SU-DHL-6 (cell line): ENCODE data around the gene TADA2B.

Experiments
- H2AFZ ChIP-seq: fragments of 200-600 bp; sonication (generic); 2 replicates; pipeline ENCODE4 v1.6.1; 2014; ENCODE audit warnings: low read depth, mild to moderate bottlenecking, moderate library complexity, mixed read lengths, antibody characterized with exemption, low read length; ENCODE audit not compliant: severe bottlenecking
- H3F3A ChIP-seq: fragments of 200-600 bp; shearing (Covaris generic); 2 replicates; pipeline ENCODE4 v1.6.0; 2016; ENCODE audit warnings: antibody characterized with exemption, mild to moderate bottlenecking; ENCODE audit not compliant: insufficient read depth
- H3K27ac ChIP-seq: fragments of 200-600 bp; sonication (generic); 2 replicates; pipeline ENCODE4 v1.5.1; 2016; ENCODE audit warnings: low read depth, mild to moderate bottlenecking, low read length, moderate library complexity, mixed read lengths
- H3K27me3 ChIP-seq: fragments of 200-600 bp; sonication (generic), shearing (Covaris generic); 2 replicates; pipeline ENCODE4 v1.6.0; 2014; ENCODE audit warnings: mild to moderate bottlenecking, low read length
- H3K36me3 ChIP-seq: fragments of 200-600 bp; sonication (generic); 2 replicates; pipeline ENCODE4 v1.6.1; 2014; ENCODE audit warnings: mild to moderate bottlenecking, low read length, mixed read lengths
- H3K4me2 ChIP-seq: fragments of 300-600, 200-600 bp; shearing (Covaris generic), sonication (generic); 2 replicates; pipeline ENCODE4 v1.6.0; 2014; ENCODE audit warnings: low read length, low read depth, mild to moderate bottlenecking; ENCODE audit not compliant: poor library complexity, severe bottlenecking
- H3K4me3 ChIP-seq: fragments of 200-600 bp; sonication (generic); 2 replicates; pipeline ENCODE4 v1.5.1; 2014; ENCODE audit warnings: antibody characterized with exemption, low read length, mild to moderate bottlenecking, mixed read lengths; ENCODE audit not compliant: insufficient read depth, poor library complexity, severe bottlenecking
- H3K79me2 ChIP-seq: fragments of 200-600 bp; sonication (generic); 2 replicates; pipeline ENCODE4 v1.6.1; 2014; ENCODE audit warnings: mild to moderate bottlenecking, low read length, moderate library complexity; ENCODE audit not compliant: insufficient read depth
- H3K9ac ChIP-seq: fragments of 200-600 bp; sonication (generic); 2 replicates; pipeline ENCODE4 v1.7.0; 2014; ENCODE audit warnings: mild to moderate bottlenecking, low read length
- H3K9me2 ChIP-seq: fragments of 200-600 bp; sonication (generic); replicated peaks from 2 replicates; pipeline ENCODE4 v1.6.1; 2014; ENCODE audit warnings: low read length; ENCODE audit not compliant: insufficient read depth
- H3K9me3 ChIP-seq: fragments of 200-600 bp; sonication (generic); 2 replicates; pipeline ENCODE4 v1.6.1; 2014; ENCODE audit warnings: low read length, mixed read lengths; ENCODE audit not compliant: insufficient read depth
- H4K20me1 ChIP-seq: fragments of 200-600 bp; sonication (generic); 2 replicates; pipeline ENCODE4 v1.6.1; 2014; ENCODE audit warnings: low read depth, mild to moderate bottlenecking, antibody characterized with exemption, low read length, moderate library complexity, mixed read lengths
- EZH2phosphoT487 ChIP-seq: fragments of 200-600 bp; sonication (generic), shearing (Covaris generic); conservative IDR thresholded peaks from 2 replicates; pipeline ENCODE4 v1.6.1; 2018; ENCODE audit warnings: mild to moderate bottlenecking, antibody characterized with exemption, low read length, moderate library complexity, mixed read lengths
- TF ChIP-seq, protein P1 (sequence below): fragments of 200-600 bp; sonication (generic); IDR thresholded peaks from one replicate; pipeline ENCODE4 v1.5.1; 2017; ENCODE audit warnings: antibody characterized with exemption, mild to moderate bottlenecking, low read length, moderate library complexity; ENCODE audit not compliant: insufficient read depth, poor library complexity, severe bottlenecking

Gene TADA2B

DNA sequence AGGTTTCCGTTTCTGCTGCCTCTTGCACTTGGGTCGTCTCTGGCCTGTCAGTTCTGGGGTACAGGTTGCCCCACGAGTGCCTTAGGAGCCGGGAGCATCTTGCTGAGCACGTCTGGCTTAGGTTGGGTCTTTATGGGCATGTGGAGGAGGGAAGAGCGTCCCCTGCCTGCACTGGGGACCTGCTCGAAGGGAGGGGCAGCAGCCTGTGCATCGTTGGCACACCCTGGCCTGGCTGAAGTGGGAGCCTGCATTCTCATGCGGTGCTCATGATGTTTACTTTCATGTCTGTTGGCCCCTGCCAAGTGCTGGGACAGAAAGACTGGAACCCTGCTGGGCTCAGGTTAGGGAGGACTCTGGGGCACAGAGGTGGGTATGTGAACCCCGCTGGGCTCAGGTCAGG, 23.8 kb upstream of the TADA2B start:
- H3K9ac ChIP-seq = no peak overlapping the region
- H4K20me1 ChIP-seq = no peaks in the 10 kb centered on the region
- no peaks in the 10 kb centered on the region for H3K27me3 ChIP-seq
- H3K79me2 ChIP-seq = no peaks in the 10 kb centered on the region
- no peaks in the 10 kb centered on the region for H3K9me2 ChIP-seq
- no peak overlapping the region for H3K4me3 ChIP-seq
- H3K9me3 ChIP-seq = no peaks in the 10 kb centered on the region
- H3K27ac ChIP-seq = no peak overlapping the region
- no peak for TF ChIP-seq EZH2phosphoT487
- TF ChIP-seq, protein P1, sequence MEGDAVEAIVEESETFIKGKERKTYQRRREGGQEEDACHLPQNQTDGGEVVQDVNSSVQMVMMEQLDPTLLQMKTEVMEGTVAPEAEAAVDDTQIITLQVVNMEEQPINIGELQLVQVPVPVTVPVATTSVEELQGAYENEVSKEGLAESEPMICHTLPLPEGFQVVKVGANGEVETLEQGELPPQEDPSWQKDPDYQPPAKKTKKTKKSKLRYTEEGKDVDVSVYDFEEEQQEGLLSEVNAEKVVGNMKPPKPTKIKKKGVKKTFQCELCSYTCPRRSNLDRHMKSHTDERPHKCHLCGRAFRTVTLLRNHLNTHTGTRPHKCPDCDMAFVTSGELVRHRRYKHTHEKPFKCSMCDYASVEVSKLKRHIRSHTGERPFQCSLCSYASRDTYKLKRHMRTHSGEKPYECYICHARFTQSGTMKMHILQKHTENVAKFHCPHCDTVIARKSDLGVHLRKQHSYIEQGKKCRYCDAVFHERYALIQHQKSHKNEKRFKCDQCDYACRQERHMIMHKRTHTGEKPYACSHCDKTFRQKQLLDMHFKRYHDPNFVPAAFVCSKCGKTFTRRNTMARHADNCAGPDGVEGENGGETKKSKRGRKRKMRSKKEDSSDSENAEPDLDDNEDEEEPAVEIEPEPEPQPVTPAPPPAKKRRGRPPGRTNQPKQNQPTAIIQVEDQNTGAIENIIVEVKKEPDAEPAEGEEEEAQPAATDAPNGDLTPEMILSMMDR = no peak
- H3K36me3 ChIP-seq = 0 out of 2 replicates have a peak, but pooled peaks cover 3% of the 10 kb centered on the region
- H2AFZ ChIP-seq = no peak overlapping the region
- no peak overlapping the region for H3K4me2 ChIP-seq
- no peaks in the 10 kb centered on the region for H3F3A ChIP-seq

DNA sequence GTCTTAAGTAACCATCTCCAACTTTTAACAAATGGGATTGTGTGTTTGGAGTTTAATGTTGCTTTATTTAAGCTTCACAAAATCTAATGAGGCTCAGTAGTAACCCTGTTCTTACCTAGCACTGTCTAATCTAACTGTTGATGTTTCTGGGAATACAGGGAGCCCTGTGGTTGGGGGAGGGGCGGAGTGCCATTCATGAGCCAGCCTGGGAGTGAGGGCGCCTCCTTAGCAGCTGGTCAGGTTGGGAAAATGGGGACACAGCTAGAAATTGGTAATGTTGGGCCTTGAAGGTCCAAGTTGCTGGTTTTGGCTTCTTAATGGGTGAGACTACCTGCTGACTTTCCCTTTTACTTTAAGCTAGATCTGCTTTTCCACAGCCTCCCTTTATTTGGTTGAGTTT, 22.9 kb upstream of the TADA2B start:
- Histone ChIP-seq H2AFZ (no peak overlapping the region), H3K9ac (no peak overlapping the region), H3K36me3 (no peaks in the 10 kb centered on the region), H3K9me3 (no peaks in the 10 kb centered on the region), H3F3A (no peaks in the 10 kb centered on the region), H3K79me2 (no peaks in the 10 kb centered on the region), H3K4me3 (no peak overlapping the region), H3K9me2 (no peaks in the 10 kb centered on the region), H3K27me3 (no peaks in the 10 kb centered on the region), H3K4me2 (no peak overlapping the region), H3K27ac (no peak overlapping the region), H4K20me1 (no peaks in the 10 kb centered on the region)
- TF ChIP-seq EZH2phosphoT487 = no peak
- TF ChIP-seq, protein P1 = no peak

DNA sequence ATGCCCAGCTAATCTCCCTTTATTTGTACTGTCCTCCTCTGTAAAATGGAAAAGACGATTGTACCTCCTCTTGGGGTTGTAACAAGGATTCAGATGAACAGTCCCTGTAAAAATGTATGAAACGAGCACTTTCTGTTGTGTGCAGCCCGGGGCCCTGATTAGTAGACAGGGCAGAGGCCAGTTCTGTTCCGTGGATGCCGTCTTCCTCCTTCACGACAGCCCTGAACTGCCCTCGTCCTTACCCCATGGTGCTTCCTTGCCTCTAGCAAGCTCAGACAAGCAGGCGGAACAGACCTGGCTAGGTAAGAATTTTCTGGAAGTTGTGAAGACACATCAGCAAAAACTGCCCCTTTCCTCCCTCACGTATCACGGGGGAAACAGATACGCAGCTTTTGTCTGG, 22.3 kb upstream of the TADA2B start:
- Histone ChIP-seq H3K4me2 (no peak overlapping the region), H3K27ac (no peak overlapping the region), H3F3A (no peaks in the 10 kb centered on the region), H3K36me3 (no peaks in the 10 kb centered on the region), H4K20me1 (no peaks in the 10 kb centered on the region), H3K27me3 (no peaks in the 10 kb centered on the region), H3K9ac (no peak overlapping the region), H3K4me3 (no peak overlapping the region), H3K9me2 (no peaks in the 10 kb centered on the region), H3K9me3 (no peaks in the 10 kb centered on the region), H3K79me2 (no peaks in the 10 kb centered on the region), H2AFZ (no peak overlapping the region)
- no peak for TF ChIP-seq EZH2phosphoT487
- TF ChIP-seq, protein P1 = no peak
